GM21381 (cell line): ENCODE data around the gene VPS37C.
"Not testable (repeated sequence)": the region's sequence is repeated elsewhere in the genome, so short reads cannot be mapped to it uniquely, and the experiment has no call there.

Source experiments
- ATAC-seq: cut with Tn5 transposase; IDR thresholded peaks from one replicate; pipeline ENCODE4 v1.9.1; 2021; ENCODE audit warnings: mild to moderate bottlenecking, moderate library complexity; ENCODE audit not compliant: unreplicated experiment

The VPS37C gene

DNA sequence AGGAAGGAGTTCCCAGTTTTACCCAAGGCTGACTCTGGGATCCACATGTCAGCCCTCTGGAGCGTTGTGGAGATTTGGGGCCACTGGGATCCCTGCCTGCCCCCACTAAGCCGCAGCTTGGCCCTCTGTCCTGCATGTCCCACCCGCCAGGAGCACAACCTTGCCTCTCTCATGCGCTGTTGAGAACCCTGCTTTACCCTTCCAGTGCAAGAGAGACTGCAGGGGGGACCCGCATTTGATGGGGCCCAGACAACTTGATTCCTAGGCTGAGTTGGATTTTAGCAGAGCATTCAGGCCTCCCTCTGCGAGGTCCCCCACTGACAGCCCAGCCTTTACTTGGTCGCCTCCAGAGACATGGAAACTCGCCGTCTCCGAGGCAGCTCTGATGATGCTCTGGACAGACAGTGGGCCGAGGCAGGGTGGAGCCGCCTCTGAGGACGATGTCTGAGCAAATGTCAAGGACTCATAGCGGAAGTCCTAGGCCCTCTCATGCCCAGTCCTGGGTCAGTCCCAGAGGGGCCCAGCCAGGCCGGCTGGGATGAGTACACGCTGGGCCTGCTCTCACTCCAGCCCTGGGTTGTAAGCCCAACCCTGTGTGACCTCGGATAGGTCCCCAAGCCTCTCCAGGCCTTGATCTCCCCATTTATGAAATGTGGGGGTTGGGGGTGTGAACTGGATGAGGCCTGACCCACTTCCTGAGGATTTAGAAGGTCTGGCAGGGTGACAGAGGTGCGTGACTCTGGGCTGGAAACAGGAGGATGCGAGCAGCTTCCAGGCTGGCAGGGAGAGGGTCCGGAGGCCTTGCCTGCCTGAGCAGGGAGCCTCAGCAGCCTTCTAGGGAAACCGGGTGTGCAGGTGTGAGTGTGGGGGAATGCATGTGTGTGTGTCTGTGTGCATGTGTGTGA, 58.3 kb downstream of the VPS37C start:
- ATAC-seq: no peak

DNA sequence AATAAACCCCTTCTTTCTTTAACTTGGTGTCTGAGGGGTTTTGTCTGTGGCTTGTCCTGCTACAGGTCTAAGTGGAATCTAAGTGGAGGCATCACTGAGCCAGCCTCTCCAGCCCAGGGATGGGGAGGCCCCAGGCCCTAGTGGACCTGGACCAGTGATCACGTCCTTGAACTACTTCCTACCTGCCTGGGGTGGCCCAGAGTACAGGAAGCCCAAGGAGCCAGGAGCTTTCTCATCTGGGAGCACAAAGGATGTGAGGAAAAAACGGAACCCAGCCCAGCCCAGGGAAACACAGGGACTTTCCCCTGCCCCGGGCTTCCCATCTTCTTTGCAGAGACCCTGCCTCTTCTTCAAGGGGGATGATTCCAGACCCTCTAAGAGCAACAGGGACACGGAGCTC, 62.4 kb downstream of the VPS37C start:
- ATAC-seq: no peak

DNA sequence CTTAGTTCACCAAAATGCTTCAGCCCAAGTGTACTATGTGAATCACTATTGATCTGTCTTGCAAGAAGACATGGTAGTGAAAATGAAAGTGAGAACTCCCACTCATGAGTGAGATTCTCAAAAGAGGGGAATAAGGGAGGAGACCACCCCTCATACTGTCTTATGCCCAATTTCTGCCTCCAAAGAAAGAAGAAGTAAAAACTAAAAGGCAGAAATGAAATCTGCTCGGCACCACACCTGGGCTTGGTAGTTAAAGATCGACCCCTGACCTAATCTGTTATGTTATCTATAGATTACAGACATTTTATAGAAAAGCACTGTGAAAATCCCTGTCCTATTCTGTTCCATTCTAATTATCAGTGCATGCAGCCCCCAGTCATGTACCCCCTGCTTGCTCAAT, 63.0 kb downstream of the VPS37C start:
- not testable (repeated sequence) for ATAC-seq

DNA sequence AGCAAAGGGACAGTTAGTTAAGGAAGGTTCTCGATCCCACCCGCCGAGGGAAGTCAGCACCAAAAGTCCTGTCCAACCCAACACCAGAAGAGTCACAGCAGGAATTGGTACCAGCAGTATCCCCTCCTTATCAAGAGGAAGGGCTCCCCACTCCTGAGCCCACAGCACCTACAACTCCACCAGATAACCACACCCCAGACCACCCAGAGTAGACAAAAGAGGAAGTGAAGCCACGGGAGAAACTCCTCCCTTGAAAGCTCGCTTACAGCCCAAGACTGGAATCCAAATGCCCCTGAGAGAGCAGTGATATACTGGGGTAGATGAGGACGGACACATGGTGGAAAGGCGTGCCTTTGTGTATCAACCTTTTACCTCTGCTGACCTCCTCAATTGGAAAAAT, 66.2 kb downstream of the VPS37C start:
- no peak for ATAC-seq

DNA sequence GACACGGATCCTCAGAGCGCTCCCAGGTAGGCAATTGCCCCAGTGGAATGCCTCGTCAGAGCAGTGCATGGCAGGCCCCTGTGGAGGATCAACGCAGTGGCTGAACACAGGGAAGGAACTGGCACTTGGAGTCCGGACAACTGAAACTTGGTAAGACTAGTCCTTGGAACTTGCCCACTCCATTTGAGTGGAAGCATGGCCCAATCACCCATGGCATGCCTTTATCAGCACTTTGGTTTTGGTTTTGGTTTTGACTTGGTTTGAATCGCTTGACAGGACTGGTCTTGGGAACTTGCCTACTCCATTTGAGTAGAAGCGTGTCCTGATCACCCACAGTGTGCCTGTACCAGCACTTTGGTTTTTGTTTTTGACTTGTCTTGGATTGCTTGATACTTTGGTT, 67.1 kb downstream of the VPS37C start:
- not testable (repeated sequence) for ATAC-seq

DNA sequence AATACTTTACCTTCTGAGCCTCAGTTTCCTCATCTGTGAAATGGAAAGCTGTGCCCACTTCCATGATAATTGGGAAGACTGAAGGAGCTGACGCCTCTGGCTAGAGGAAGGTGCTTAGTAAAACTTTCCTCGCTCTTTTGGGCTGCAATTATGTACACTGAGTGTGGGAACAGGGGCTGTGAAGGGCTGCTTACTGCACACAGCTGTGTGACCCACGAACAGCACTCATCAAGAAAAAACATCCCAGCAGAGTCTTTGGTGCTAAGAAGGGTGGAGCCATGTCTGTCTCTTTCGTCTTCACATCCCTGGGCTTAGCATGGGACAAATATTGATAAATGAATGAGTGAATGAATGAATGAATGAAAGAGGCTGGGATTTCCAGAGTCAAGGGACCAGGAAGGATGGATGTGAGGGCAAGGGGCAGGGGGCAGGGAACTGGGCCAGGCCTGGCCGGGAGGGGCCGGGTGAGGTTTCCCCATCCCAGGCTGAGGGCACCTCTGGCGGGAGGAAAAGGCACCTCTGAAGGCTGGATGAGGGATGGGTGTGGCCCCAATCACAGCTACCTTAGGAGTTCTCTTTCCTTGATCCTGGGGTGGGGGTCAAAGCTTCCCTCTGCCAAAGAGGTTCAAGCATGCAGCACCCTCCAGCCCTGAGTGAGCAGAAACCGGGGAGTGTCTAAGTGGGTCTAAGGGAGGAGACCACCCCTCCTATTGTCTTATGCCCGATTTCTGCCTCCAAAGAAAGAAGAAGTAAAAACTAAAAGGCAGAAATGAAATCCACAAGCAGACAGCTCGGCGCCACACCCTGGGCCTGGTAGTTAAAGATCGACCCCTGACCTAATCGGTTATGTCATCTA, 68.1 kb downstream of the VPS37C start:
- no peak for ATAC-seq

DNA sequence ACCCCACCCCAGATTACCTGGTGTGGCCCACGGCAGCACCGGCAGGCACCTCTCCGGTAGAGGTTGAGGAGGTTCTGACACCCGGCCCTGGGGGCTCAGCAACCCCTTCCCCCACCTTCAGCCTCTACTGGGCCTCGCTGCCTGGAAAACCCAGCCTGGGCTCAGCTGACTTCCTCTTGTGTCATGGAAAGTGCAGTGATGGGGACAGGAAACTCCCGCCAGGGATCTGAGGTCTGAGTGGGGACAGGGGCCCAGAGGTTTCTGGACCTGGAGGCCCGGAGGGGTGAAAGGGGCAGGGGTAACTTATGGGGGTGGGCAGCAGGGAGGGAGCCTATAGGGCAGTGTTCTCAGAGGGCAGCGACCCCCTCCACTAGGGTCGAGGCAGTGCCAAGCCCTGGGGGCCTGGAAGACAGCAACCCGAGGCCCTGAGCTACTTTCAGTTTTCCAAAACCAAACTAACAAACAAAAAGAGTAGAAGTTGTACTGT, 68.9 kb downstream of the VPS37C start:
- ATAC-seq: no peak

DNA sequence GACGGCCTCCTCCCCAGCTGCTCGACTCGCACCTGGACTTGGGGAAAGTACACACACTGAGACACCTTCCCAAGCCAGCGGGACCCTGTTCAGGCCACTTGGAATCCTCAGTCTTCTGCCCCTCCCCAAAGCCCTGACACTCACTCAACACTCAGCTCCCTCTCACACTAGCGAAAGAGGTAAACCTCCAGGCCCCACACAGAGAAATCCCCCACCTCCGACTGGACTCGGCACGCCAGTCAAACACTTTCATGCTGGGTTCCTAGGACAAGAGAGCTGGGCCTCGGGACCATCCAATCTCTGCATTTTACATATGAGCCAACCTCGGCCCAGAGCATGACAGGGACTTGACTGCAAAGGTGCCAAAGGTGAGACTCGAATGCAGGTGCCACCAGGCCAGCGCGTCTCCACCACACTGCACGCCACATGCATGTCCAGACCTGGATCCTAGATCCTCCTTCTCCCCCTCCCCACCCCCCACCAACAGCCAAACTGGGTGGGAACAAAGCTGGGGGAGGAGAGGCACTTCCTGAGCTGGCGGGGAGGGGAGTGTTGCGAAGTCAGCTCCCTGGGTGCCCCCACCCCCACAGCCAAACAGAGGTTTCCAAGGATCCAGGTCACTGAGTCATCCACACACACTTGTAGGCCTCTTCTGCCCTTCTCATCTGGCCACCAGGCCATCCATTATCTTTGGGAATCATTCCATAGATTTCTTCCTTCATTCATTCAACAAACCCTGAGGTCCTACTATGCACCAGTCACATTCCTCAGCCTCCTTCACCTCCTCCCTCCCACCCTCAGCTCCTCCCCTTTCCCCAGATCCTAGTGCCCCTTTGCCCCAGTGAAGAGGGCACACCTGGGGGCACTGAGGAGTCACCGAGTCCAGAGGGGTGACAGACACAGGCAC, 69.6 kb downstream of the VPS37C start:
- no peak for ATAC-seq

DNA sequence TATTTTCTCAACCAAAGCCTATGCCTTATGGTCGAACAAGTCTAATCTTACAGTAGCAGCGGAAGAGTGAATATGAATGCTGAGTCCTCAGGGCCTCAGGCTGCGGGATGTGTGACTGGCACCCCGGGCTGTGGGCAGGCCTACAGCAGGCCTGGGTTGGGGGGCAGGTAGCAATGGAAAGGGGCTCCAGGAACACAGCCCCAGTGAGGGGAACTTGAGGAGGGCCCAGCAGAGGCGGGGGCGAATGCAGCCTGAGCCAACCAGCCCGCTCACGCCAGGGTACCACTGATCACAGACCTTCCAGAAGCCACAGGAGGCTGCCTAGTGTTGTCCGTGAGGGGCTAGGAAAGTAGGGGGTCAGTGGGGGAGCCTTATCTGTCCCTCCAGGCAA, 70.2 kb downstream of the VPS37C start:
- no peak for ATAC-seq

DNA sequence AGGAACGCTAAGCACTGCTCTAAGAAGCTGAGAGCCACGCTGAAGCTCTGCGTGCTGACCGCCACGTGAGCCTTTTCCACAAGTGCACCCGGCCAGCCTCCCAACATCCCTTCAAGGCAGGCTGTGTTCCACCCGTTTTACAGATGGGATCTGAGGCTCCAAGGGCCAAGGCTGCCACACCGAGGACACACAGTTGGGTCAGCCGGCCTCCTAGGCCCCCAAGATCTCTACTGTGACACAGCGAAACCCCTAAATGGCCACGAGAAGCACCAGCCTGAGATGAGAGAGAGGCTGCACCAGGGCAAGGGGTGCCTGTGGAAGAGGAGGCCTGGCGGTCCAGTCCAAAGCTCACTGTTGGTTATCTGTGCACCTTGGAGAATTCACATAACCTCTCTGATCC, 70.7 kb downstream of the VPS37C start:
- ATAC-seq: no peak

DNA sequence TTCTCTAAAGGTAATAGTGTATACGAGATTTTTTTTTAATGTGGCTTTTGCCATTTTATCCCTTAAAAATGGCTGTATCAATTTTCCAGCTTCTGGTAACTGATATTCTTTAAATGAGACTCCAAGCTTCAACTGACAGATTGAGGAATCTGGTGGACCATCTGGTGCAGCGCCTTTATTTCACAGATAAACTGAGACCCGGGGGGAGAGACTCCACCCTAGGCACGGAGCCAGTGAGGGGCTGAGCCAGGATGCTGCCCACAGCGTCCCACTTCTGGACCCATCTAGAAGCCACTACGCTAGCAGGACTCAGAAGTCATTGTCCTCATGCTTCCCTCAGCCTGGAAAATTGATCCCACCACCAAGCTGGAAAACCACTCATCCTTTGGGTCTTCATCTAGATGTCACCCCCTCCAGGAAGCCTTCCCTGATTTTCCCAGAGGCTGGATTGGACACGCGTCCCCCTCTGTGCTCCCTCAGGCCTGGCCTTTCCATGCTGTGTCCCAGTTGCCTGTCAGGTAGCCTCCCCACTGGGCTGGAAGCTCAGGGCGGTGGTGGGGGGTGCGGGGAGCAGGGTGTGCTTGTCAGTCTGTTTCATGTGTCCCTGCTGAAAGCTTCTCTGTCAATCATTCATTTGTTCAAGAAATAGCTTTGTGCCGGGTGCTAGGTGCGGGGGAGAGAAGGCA, 71.3 kb downstream of the VPS37C start:
- ATAC-seq: no peak

DNA sequence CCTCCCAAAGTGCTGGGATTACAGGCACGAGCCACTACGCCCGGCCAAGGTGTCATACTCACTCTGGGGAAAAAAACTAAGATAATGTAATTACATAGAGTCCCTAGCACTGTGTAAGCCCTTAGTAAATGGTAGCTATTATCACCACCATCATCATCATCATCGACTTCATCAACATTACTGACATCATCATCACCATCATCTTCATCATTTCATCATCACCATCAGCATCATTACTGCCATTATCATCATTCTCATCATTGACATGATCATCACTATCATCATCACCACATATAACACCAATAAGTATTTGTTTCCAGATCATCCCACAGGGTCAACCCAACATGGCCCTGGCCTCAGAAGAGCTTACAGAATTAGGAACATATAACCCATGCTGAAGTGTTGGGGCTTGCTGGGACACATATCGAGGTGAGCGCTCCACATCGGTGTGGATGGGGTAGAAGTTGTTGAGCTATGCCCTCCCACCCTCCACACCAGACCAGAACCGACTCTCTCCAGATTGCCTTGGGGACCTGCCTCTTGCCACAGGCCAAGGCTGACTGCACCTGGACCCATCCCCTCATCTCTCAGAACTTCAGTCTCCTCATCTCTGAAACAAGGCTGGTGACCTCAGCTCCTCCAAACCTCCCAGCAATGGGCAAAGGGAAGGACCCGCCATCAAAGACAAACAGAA, 73.7 kb downstream of the VPS37C start:
- no peak for ATAC-seq

DNA sequence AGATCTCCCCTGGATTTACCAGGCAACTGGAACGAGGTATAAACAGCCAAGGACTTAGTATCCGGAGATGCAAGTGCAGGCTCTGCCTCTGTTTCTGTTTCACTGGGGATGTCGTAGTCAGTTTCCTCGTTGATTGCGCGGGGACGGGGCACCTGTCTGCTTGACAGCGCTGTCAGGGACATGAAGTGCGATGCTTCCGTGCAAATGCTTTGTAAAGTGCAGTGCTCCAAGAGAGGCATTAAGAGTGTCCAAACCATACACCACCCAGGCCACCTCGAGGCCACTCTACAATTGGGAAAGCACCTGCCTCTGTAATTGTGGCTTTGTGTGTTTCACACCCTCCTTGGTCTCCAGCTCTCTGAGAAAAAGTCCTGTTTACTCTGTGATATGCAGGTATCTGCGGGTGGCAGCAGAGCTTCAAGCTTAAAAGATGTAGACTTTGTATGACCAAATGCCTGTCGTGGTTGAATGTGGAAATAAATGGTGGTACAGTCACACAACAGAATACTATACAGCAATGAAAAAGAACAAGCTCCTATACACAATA, 77.6 kb downstream of the VPS37C start:
- no peak for ATAC-seq

DNA sequence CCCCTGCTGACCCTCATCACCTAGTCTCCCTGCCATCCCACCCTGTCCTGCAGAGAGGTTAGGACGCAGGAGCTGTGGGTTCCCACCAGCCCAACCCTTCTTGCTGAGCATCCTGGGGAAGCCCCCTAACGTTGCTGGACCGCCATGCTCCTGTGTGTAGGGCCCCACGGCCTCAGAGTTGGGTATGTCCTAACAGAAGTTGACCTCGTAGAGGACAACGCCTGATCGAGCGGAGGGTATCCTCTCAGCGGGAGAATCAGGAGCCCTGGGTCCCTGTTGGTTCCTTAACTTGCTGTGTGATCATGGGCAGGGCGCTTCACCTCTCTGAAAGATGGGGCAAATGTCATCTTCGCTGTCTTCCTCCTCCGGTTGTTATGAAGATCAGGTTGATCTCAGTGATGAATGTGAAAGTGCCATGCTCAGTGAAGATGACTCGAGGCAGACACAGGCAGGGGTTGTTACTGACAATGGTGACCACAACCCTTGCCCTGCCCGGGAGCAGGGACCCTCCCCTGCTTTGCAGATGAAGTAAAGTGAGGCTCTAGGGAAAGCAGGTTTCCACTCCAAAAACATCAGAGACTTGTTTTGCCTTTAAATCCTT, 78.2 kb downstream of the VPS37C start:
- no peak for ATAC-seq

DNA sequence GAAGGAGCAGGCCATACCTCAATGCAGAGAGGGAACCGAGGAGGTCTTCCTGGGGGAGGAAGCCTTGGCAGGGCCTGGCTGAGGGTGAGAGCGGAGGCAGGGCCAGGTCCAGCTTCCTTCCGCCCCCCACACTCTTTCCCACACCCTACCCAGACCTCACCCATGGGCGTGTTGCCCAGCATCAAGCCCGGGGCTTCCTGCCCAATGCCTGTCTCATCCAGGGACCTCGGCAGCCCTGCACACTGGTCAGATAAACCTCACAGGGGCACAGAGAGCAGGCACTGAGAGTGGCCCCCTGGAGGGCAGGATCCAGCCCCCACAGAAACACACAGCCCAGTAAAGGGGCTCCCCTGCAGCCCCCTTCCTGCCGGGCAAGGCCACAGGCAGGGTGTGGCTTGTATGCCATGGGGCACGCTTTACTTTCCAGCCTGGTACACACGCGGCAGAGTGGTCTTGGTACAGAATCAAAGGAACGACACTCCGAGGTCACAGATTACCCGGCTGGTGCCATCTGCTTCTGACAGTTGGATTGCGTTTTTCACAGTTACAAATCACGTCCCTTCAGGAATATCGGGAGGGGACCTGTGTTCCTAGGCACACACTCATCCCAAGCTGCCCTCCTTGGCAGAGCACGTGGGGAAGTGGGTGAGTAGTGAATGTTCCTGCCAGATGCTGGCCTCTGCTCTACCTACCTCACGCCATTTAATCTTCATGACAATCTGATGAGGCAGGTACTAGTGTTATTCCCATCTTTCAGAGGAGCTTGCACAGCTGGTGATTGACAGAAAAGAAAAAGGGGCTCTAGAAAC, 79.0 kb downstream of the VPS37C start:
- no peak for ATAC-seq

DNA sequence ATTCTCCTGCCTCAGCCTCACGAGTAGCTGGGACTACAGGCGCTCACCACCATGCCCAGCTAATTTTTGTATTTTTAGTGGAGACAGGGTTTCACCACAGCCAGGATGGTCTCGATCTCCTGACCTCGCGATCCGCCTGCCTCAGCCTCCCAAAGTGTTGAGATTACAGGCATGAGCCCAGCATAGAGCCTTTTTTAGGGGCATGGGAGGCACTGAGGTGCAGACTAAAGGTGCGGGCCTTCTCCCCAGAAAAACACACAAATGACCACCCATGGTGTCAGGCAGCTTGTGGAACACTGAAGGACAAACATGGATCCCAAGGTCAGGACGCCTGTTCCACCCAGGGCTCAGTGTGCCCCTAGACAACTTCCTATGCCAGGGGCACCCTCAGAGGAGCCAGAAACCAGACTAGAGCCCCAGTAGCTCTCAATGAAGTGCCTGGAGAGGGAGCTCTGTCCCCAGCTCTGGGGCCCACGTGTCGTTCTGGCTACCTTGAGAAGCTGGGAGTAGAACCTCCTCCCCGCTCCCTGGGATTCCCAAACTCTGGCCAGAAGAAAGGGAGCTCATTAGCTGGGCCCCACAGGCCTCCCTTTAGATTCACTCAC, 80.1 kb downstream of the VPS37C start:
- no peak for ATAC-seq

DNA sequence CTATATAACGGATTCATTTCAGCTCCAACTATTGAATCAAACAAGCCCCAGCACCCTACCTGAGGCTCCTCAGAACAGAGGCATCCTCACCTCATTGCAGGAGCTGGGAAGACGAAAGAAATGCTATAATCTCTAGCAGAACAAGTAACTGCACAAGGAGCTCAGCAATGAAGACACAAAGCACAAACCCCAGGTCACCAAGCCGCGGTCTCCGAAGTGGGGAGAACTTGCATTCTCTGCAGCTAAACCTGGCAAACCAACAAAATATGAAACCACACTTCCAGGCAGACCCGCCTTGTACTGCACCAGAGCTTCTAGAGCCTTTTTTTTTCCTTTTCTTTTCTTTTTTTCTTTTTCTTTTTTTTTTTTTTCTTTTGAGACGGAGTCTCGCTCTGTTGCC, 80.7 kb downstream of the VPS37C start:
- ATAC-seq: no peak
